HG03159 (cell line): ENCODE data around the gene ARHGAP35.
"Not testable (repeated sequence)": the region's sequence is repeated elsewhere in the genome, so short reads cannot be mapped to it uniquely, and the experiment has no call there.

ENCODE experiments used
- ATAC-seq: cut with Tn5 transposase; IDR thresholded peaks from one replicate; pipeline ENCODE4 v1.9.1; 2021; ENCODE audit warnings: mild to moderate bottlenecking, moderate library complexity; ENCODE audit not compliant: unreplicated experiment

The ARHGAP35 gene

GRCh38 chr19:46868025-46868802 lies 7.4 kb downstream of the ARHGAP35 start:
- no peak for ATAC-seq

GRCh38 chr19:46871173-46871572 lies 10.4 kb downstream of the ARHGAP35 start:
- ATAC-seq = not testable (repeated sequence)

GRCh38 chr19:46872967-46873366 lies 12.2 kb downstream of the ARHGAP35 start:
- no peak for ATAC-seq

- no peak for ATAC-seq
Measured at GRCh38 chr19:46875234-46875633, 14.4 kb downstream of the ARHGAP35 start.

GRCh38 chr19:46875657-46876056 lies 14.9 kb downstream of the ARHGAP35 start:
- no peak for ATAC-seq

GRCh38 chr19:46878613-46879375 lies 18.0 kb downstream of the ARHGAP35 start:
- ATAC-seq = no peak

GRCh38 chr19:46880431-46880830 lies 19.6 kb downstream of the ARHGAP35 start:
- ATAC-seq = no peak

GRCh38 chr19:46881092-46881491 lies 20.3 kb downstream of the ARHGAP35 start:
- ATAC-seq = no peak

- ATAC-seq = no peak
Measured at GRCh38 chr19:46882034-46882433, 21.2 kb downstream of the ARHGAP35 start.

GRCh38 chr19:46882751-46883150 lies 22.0 kb downstream of the ARHGAP35 start:
- ATAC-seq = not testable (repeated sequence)

- no peak for ATAC-seq
Measured at GRCh38 chr19:46885411-46885810, 24.6 kb downstream of the ARHGAP35 start.

- no peak for ATAC-seq
Measured at GRCh38 chr19:46886546-46887239, 25.9 kb downstream of the ARHGAP35 start.

GRCh38 chr19:46887240-46887782 lies 26.5 kb downstream of the ARHGAP35 start:
- ATAC-seq = no peak

- no peak for ATAC-seq
Measured at GRCh38 chr19:46890423-46891170, 29.8 kb downstream of the ARHGAP35 start.

- no peak for ATAC-seq
Measured at GRCh38 chr19:46892252-46893179, 31.7 kb downstream of the ARHGAP35 start.

GRCh38 chr19:46896076-46896794 lies 35.4 kb downstream of the ARHGAP35 start:
- no peak for ATAC-seq

- no peak for ATAC-seq
Measured at GRCh38 chr19:46898731-46899130, 37.9 kb downstream of the ARHGAP35 start.

- ATAC-seq = no peak
Measured at GRCh38 chr19:46900341-46900740, 39.5 kb downstream of the ARHGAP35 start.
